NCI-H1436 treated with DMSO at 0.1 percent for 48 hours (cell line): ENCODE data around the gene NYNRIN.

Experiments
- DNase-seq: peaks from one replicate; lab custom pipeline; 2025; lab: John Stamatoyannopoulos, UW

NYNRIN gene

GRCh38 chr14:24415421-24416253 is 16.8 kb downstream of the NYNRIN start:
- DNase-seq: no peak

GRCh38 chr14:24416254-24416931 is 17.6 kb downstream of the NYNRIN start:
- DNase-seq: no peak

- no peak for DNase-seq
These were observed 18.3 kb downstream of the NYNRIN start for GRCh38 chr14:24416932-24417619.

GRCh38 chr14:24417832-24418491 is 19.2 kb downstream of the NYNRIN start:
- no peak for DNase-seq

GRCh38 chr14:24418492-24418873 is 19.7 kb downstream of the NYNRIN start:
- DNase-seq: no peak

- no peak for DNase-seq
These were observed 23.5 kb downstream of the NYNRIN start for GRCh38 chr14:24422261-24422660.

GRCh38 chr14:24422694-24423601 is 24.1 kb downstream of the NYNRIN start:
- DNase-seq: no peak

GRCh38 chr14:24425704-24426103 is 26.9 kb downstream of the NYNRIN start:
- no peak for DNase-seq

GRCh38 chr14:24426150-24426911 is 27.5 kb downstream of the NYNRIN start:
- no peak for DNase-seq

- no peak for DNase-seq
These were observed 28.2 kb downstream of the NYNRIN start for GRCh38 chr14:24426912-24427536.

GRCh38 chr14:24427537-24428508 is 29.0 kb downstream of the NYNRIN start:
- no peak for DNase-seq

- no peak for DNase-seq
These were observed 30.0 kb downstream of the NYNRIN start for GRCh38 chr14:24428628-24429394.

- DNase-seq: peak; percentile 29
These were observed 30.8 kb downstream of the NYNRIN start, which contains the start of the genes CBLN3 and KHNYN for GRCh38 chr14:24429395-24430142. Gene CBLN3 (minus strand): TSS chr14:24429668. CDS start chr14:24429054, 614 bp downstream. Gene KHNYN (plus strand): TSS chr14:24429954. CDS start chr14:24430731, 777 bp downstream.

- DNase-seq: no peak
These were observed 31.4 kb downstream of the NYNRIN start for GRCh38 chr14:24430143-24430681.

- DNase-seq: no peak
These were observed 32.1 kb downstream of the NYNRIN start for GRCh38 chr14:24430682-24431568.
